Measurements from ENCODE around the gene CHIT1.
"Not testable (repeated sequence)": the region's sequence is repeated elsewhere in the genome, so short reads cannot be mapped to it uniquely, and the experiment has no call there.

The CHIT1 gene

GRCh38 chr1:203229471-203230135 is at the start of gene CHIT1:
Gene CHIT1, minus strand, starts transcription at chr1:203229673. Its CDS starts 37 bp downstream, at chr1:203229636.
- no peak for DNase-seq (ENCODE audit: low read depth)

GRCh38 chr1:203278885-203279406 is 49.5 kb upstream of the CHIT1 start:
- DNase-seq (ENCODE audit: low read depth): no peak

GRCh38 chr1:203278082-203278884 is 48.8 kb upstream of the CHIT1 start:
- DNase-seq (ENCODE audit: low read depth): no peak

GRCh38 chr1:203276916-203277545 is 47.6 kb upstream of the CHIT1 start:
- no peak for DNase-seq (ENCODE audit: low read depth)

- DNase-seq (ENCODE audit: low read depth): no peak
Observed at GRCh38 chr1:203276408-203276807, 46.9 kb upstream of the CHIT1 start.

GRCh38 chr1:203275656-203276272 is 46.3 kb upstream of the CHIT1 start:
- DNase-seq (ENCODE audit: low read depth): no peak

- DNase-seq (ENCODE audit: low read depth): no peak
Observed at GRCh38 chr1:203274603-203275381, 45.3 kb upstream of the CHIT1 start.

- no peak for DNase-seq (ENCODE audit: low read depth)
Observed at GRCh38 chr1:203273869-203274602, 44.6 kb upstream of the CHIT1 start.

- DNase-seq (ENCODE audit: low read depth): peak; percentile 89
Observed at GRCh38 chr1:203273206-203273868, 43.9 kb upstream of the CHIT1 start.

- no peak for DNase-seq (ENCODE audit: low read depth)
Observed at GRCh38 chr1:203272633-203273205, 43.2 kb upstream of the CHIT1 start.

GRCh38 chr1:203271962-203272632 is 42.6 kb upstream of the CHIT1 start:
- no peak for DNase-seq (ENCODE audit: low read depth)

GRCh38 chr1:203271018-203271743 is 41.7 kb upstream of the CHIT1 start:
- DNase-seq (ENCODE audit: low read depth): no peak

- no peak for DNase-seq (ENCODE audit: low read depth)
Observed at GRCh38 chr1:203270448-203270847, 41.0 kb upstream of the CHIT1 start.

GRCh38 chr1:203269654-203270020 is 40.2 kb upstream of the CHIT1 start:
- no peak for DNase-seq (ENCODE audit: low read depth)

GRCh38 chr1:203268901-203269653 is 39.6 kb upstream of the CHIT1 start:
- DNase-seq (ENCODE audit: low read depth): no peak

- no peak for DNase-seq (ENCODE audit: low read depth)
Observed at GRCh38 chr1:203267912-203268311, 38.4 kb upstream of the CHIT1 start.

GRCh38 chr1:203267347-203267846 is 37.9 kb upstream of the CHIT1 start:
- peak; percentile 61 for DNase-seq (ENCODE audit: low read depth)

GRCh38 chr1:203266140-203266539 is 36.7 kb upstream of the CHIT1 start:
- DNase-seq (ENCODE audit: low read depth): not testable (repeated sequence)
